Activated CD4-positive, alpha-beta T cell treated with anti-CD3 and anti-CD28 coated beads, Interleukin-10, Interleukin-2, amounts not matched to agents 100 ng/mL and 50 ng/mL, durations not matched to agents 16 hours and 8 hours (primary cell): Measurements from ENCODE around the gene MAPKBP1.
"Not testable (repeated sequence)": the region's sequence is repeated elsewhere in the genome, so short reads cannot be mapped to it uniquely, and the experiment has no call there.

Experiments used
- DNase-seq: peaks from one replicate; pipeline ENCODE4 v3.0.0-alpha.2; 2020

The MAPKBP1 gene, protein sequence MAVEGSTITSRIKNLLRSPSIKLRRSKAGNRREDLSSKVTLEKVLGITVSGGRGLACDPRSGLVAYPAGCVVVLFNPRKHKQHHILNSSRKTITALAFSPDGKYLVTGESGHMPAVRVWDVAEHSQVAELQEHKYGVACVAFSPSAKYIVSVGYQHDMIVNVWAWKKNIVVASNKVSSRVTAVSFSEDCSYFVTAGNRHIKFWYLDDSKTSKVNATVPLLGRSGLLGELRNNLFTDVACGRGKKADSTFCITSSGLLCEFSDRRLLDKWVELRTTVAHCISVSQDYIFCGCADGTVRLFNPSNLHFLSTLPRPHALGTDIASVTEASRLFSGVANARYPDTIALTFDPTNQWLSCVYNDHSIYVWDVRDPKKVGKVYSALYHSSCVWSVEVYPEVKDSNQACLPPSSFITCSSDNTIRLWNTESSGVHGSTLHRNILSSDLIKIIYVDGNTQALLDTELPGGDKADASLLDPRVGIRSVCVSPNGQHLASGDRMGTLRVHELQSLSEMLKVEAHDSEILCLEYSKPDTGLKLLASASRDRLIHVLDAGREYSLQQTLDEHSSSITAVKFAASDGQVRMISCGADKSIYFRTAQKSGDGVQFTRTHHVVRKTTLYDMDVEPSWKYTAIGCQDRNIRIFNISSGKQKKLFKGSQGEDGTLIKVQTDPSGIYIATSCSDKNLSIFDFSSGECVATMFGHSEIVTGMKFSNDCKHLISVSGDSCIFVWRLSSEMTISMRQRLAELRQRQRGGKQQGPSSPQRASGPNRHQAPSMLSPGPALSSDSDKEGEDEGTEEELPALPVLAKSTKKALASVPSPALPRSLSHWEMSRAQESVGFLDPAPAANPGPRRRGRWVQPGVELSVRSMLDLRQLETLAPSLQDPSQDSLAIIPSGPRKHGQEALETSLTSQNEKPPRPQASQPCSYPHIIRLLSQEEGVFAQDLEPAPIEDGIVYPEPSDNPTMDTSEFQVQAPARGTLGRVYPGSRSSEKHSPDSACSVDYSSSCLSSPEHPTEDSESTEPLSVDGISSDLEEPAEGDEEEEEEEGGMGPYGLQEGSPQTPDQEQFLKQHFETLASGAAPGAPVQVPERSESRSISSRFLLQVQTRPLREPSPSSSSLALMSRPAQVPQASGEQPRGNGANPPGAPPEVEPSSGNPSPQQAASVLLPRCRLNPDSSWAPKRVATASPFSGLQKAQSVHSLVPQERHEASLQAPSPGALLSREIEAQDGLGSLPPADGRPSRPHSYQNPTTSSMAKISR (N-terminal part only)

DNA sequence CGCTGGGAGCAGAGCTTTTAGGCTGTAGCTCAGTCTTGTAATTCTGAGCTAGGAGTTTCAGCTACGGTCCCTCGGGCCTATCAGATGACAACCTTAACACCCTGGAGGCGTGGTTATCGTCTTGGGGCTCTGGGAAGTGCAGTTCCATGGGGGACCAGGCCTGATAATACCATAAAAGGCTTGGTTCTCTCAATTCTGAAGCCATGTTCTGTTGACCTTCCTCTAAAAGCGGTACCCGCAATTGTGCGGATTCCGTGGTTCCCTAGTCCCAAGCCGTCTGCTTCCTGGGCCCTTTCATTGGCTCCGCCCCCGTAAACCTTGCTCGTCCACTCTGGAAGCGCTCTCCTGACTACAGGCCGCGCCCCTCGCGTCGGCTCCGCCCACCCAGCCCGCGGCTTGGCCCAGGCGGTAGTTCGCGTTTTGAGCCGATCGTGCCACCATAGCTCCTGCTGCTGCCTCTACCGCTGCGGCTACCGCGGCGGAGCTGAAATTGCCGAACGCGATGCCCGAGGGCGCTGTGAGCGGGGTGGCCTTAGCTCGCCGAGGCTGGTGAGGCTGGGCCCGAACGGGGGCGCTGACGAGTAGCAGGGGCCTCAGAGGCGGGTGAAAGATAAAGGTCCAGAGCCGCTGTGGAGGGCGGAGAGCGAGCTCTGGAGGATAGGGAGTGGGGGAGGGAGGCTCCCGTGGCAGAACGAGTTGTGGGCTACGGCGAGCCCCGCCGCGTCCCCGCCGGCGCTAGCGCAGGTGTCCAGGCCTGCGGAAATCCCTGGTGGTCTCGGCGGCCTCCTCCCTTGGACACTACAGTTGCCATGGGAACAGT is at the start of gene MAPKBP1:
TSS of gene MAPKBP1 (plus strand) at position 423 of the 820 bp plus-strand sequence. CDS start 792 bp downstream, outside the sequence.
- peak; percentile 99 for DNase-seq

DNA sequence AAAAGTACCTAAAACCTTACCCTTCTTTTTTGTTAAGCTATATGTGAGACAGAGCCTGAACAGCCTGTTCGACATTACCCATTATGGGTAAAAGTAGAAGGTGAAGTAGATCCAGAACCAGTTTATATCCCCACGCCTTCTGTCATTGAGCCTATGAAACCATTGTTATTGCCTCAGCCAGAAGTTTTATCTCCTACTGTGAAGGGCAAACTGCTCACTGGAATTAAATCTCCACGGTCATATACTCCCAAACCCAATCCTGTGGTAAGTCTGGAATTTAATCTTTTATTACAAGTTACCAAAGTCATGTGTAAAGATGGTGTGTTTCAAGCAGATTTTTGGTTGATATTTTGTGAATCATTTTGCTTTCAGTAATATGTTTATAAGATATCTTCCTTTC is 47.1 kb upstream of the MAPKBP1 start:
- no peak for DNase-seq

DNA sequence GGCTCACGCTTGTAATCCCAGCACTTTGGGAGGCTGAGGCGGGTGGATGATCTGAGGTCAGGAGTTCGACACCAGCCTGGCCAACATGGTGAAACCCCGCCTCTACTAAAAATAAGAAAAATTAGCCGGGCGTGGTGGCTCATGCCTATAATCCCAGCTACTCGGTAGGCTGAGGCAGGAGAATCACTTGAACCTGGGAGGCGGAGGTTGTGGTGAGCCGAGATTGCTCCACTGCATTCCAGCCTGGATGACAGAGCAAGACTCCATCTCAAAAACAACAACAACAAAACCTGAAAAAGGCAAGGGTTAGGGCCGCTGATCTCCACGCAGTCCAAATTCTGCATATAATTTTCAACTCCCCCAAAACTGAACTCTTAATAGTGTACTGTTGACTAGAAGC is 46.2 kb upstream of the MAPKBP1 start:
- not testable (repeated sequence) for DNase-seq

DNA sequence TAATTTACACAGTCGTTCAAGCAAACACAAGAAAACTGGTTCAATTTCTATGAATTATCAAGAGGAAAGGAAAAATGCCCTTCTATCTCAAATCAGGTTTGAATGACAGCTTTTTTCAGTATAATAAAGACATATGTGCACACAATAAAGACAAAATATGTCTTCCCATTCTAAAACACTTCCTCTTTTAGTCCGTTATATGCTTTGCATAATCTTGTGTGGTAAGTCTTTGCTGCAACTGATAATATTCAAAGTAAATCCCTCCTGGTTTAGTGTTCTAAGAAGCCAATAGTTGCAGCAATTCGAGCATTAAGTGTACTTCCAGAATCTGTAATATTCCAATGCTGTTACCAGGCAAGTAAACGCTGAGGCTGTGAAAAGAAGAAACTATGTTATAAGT is 43.7 kb upstream of the MAPKBP1 start:
- no peak for DNase-seq

DNA sequence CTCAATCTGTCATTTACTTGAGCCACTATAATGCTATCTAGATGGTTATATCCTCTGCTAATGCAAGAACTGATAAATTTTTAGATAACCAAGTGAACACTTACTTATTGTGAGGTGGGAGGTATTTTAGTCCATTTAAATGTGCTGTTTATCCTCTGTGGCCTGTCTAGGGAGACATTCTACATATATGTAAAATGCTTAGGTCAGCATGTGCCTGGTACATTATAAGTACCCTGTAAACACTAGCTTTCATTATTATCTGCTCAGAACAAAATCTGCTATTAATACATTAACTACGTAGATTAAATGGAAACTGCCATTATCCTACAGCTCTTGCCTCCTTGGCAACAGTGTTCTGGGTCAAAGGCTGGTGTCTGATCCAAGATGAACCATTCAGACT is 41.8 kb upstream of the MAPKBP1 start:
- DNase-seq, result no peak

DNA sequence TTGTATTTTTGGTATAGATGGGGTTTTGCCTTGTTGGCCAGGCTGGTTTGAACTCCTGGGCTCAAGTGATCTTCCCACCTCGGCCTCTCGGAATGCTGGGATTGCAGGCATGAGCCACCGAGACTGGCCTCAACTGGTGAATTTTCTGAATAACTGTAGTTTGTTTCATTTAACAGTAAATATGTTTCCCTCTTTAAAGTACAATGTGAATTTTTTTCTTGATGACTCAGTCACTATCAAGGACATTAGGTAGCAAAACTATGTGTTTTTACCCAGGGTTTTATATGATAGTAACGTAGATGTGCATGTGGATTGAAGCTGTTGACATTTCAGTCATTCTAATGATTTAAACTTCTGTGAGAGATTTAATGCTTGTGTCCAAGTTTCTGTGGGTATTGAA is 40.2 kb upstream of the MAPKBP1 start:
- no peak for DNase-seq

DNA sequence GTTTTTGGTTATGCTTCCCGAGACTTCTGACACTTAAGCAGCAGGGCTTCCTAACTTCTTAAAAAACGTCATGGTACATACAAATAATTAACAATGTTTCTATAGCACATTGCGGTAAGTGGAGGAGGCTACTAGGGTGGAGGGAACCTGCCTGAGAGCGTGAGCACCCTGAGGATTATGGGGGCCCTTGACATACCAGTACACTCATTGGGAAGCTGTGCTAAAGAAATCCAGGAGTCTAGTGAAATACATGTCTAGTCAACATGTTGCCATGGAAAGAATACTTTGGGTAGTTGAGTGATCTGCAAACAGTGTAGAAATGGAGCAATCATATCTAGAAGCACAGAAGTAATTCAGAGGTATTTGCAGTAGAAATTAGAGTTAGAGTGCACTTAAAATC is 39.2 kb upstream of the MAPKBP1 start:
- DNase-seq, result no peak

DNA sequence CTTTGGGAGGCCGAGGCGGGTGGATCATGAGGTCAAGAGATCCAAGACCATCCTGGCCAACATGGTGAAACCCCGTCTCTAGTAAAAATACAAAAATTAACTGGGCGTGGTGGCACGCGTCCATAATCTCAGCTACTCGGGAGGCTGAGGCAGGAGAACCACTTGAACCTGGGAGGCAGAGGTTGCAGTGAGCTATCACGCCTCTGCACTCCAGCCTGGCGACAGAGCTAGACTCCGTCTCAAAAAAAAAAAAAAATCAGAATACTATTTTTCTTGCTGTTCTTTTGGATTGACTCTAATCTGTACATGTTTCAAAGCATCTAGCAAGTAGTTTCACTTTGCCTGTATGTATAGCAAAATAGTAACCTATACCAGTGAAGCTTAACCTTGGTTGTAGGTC is 38.8 kb upstream of the MAPKBP1 start:
- DNase-seq, result not testable (repeated sequence)

DNA sequence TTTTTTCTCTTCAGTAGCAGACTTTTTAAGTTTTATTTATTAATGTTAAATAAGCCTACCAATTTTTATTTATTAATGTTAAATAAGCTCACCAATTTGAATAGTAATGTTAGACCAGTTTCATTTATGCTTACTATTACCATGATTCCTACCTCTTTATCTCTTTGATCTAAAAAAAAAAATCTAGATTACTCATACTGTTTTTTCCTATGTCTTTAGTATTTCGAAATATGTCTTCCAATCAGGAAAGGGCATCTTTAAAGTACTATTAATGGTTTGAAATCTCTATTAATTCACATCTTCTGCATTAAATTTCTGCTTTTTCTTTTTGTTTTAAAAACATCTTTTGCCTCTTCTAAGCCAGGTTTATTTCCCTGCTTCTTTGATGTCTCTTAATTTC is 27.5 kb upstream of the MAPKBP1 start:
- no peak for DNase-seq

DNA sequence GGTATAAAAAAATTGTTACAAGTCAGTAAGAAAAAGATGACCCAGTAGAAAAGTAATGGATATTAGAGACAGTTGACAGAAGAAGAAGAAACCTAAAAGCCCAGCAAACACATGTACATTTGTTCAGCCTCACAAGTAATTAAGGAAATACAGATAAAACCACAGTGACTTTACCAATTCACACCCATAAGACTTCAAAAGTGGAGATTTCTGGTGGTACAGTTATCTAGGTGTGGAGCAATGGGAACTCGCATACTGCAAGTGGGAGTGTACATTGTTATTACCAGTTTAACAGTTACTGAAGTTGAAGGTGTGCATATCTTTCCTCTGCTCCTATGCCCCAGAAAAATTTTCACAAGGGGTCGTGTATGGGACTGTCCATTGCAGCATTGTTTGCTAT is 18.1 kb upstream of the MAPKBP1 start:
- no peak for DNase-seq

DNA sequence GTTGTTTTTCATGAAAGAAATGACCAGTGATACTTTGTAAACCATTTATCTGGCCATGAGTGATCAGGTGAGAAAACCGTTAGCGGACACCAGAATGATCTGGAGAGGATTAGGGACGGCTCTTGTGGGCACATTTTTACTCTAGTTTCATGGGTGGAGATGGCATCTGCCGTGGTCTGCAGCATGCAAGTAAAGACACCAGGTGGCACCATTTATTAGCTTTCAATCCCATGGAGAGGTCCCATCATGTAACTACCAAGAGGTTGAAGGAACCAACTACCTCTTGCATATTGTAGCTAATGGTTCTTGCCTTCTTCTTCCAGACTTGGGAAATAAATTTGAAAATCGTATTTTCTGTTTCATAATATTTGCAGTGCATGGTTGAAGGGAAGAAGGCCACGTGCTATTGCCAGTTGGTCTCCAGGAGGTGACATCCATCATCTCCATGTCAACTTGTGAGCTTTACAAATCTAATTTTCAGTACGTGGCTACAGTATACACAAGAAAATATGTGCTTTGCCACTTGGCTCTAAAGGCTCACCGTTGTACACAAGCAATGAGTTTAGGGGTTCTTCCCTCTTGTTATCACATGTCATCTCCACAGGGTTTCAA is 1.5 kb upstream of the MAPKBP1 start:
- DNase-seq, result peak; percentile 77

DNA sequence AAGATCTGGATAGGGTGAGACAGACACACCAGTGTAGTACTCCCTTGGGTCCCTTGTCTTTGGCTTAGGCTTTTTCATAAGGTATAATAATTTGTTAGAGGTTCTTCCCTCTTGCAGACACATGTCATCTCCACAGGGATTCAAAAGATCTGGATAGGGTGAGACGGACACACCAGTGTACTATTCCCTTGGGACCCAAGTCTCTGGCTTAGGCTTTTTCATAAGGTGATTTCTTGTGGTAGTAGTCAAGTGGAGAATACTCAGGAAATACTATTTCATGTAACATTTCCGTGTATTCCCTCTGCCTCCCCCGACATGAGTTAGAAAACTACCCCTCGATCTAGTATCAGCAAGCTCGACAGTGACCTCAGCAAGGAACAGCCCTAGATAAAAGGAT is 954 bp upstream of the MAPKBP1 start:
- no peak for DNase-seq

DNA sequence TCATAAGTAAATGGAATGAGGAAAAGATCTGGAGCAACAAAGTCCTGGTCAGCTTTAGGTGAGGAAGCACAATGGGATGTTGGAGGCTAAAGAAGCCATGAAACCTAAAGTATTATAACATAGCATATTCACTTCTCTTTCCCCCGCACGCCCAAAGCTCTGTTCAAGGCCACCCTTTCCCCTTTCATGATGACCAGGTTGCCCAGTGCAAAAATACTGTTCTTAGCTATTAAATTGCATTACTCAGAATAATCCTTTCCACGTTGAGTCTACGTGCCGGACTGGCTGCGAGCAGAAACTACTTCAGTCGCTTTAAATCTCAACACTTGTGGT is 589 bp upstream of the MAPKBP1 start:
- no peak for DNase-seq

DNA sequence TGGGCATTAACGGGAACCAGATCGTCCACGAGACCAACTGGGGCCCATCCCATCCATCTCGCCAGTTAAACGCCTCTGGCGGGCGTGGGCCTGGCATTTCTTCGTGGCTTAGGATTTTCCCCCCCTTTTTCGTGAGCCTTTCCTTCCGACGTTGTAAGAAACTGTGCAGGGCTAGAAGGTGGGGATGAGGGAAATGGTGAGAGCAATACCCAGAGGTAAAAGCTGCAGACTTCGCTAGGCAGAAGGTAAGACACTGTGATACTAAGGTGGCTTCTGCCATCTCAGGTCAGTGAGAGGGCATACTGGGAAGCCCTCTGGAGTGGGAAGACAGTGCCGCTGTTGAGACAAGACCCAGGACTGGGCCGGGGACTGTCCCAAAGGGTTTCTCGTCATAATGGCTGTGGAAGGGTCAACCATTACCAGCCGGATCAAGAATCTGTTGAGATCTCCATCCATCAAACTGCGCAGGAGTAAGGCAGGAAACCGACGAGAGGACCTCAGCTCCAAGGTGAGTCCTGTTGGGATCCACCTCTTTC is 666 bp downstream of the MAPKBP1 start:
- no peak for DNase-seq

DNA sequence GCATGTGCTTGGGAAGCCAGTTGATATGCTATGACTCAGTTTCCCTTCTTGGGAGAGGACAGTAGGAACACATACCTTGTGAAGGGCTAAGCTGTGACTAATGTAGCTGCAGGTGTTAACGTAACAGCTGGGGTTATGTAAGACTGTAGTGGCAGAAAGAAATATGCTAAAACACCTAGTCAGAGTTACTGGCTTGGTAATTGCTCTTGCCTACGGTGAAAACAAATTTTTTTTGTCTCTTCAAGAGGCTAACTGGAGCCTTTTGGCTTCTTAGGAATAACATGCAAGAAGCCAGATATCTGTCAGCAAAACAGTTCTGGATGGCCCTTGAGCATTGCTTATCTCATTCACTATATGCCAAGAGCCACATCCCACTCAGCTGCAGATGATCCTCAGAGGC is 1.4 kb downstream of the MAPKBP1 start:
- DNase-seq, result no peak

DNA sequence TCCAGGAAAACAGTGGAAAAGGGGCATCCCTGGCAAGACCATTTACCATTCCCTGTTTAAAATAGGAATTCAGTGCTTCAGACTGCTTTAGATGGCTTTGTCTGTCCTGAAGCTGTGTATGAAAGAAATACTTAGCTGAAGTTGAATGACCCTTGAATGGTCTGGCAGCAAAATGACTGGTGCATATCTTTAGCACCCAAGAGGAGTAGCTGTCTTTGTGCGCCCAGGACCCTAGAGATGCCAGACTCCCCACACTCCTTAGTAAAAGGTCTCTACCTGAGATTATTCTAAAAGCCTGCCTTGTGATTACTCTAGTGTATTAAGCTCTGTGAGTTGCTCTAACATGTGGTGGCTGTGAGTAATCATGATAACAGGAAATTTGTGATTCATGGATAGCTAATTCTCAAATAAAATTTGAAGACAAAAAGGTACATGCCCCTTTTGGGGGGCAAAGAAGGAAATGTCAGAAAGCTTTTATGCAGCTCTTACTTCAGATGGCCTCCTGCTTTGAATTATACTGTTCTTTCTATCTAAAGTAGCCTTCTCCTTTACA is 3.2 kb downstream of the MAPKBP1 start:
- no peak for DNase-seq

DNA sequence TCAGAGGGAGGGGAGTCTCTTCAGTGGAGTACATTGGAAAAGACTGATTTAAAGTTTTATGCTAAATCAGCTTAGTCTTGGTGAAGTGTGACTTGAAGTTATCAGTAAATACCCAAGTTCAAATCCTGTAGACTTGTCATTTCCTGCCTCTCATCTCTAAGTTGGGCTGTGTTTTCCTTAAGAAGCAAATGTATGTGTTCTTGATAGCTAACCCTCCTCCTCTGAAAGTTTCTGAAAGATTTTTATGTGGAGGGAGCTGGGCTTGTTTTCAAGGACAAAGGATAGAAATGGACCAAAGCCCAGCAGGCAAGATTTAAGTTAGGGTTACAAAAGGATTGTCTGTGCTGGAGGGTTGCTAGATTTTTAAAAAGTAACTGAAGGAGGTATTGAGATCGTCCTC is 4.2 kb downstream of the MAPKBP1 start:
- DNase-seq, result no peak

DNA sequence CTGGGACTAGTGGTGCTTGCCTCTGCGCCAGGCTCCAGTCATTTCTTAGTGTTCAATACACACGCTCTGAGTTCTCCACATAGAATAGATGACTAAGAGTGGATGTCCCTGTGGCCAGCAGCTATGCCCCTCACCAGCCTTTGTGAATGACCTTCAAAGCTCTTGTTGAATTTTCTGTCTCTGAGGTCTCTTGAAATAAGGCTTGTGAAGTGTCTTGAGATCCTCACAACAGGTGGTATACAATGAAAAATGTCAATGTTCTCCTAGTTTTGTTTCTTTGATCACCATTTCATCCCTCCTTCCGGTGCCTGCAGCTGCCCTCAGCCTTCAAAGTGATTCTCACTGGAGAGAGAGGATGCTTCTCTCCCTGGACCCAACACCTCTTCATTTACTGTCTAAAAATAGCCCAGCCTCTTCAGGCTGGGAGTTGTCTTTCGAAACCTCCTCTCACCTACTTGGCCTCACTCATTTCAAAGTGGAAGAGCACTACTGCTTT is 5.4 kb downstream of the MAPKBP1 start:
- DNase-seq, result no peak

DNA sequence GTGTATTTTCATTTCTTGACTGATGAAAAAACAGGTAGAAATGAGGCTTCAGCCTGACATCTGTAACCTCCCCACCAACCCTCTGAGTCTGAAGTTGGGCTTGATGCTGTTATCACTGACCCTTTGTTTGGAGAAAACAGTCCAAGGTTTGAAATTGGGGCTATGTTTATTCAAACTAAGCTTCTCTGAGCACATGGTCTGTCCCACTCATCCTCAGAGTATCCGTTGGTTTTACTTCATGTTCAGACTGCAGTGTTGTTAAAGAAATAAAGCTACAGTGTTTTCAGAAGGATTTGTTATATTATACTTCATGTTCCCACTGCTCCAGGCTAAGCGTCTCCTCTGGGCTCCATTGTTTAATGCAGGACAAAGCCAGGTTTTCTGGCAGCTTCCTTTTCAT is 6.0 kb downstream of the MAPKBP1 start:
- DNase-seq, result no peak

DNA sequence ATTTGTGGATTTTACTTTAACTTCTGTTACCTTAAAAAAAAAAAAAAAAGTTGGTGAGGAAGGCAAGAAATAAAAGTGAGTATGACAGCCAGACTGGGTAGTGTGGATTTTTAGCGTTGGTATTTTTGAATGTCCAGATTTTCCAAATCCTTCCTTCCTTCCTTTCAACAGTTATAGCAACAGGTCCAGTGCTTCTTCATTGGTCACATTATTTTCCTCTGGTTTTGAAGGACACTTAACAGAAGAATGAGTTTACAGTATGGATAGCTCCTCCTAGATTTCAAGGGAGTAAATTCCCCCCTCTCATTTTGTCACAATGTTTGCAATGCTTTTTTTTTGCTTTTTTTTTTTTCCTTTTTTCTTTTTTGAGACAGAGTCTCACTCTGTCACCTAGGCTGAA is 6.4 kb downstream of the MAPKBP1 start:
- DNase-seq, result no peak
